Measurements from ENCODE around the gene PRIMPOL.

DNA sequence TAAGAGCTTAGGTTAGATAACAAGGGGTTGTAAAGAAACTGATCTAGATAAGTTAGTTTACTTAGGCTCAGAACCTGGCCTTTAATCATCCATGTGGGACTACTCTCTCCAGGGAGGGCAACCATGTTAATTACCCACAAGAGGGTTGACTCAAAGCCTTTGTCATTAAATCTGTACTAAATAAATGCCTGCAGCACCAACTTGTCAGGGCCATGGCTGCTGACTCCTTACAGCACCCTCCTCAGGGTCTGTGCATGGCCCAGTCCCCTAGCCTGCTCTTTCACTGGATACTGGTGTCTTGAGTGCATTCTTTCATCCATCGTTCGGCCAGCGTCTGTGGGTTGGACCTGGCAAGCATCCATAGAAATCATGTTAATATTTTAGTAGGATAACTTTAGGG lies 35.0 kb upstream of the PRIMPOL start:
- TF ChIP-seq YY1 (IDR thresholded peaks at IDR 0.05; ENCODE audit: insufficient read depth, insufficient read length) = no peak
- TF ChIP-seq SUZ12 (IDR thresholded peaks at IDR 0.05; ENCODE audit: extremely low read depth, insufficient read depth, insufficient read length) = no peak

Measured in NT2/D1 (cell line).